ENCODE results near the gene TOM1L2.
"Not testable (repeated sequence)": the region's sequence is repeated elsewhere in the genome, so short reads cannot be mapped to it uniquely, and the experiment has no call there.

The TOM1L2 gene

GRCh38 chr17:17810895-17811248, 161.3 kb downstream of the TOM1L2 start:
- no peak overlapping the region for H3K4me3 ChIP-seq (ENCODE audit: low read depth, low read length)
- no peak for DNase-seq (ENCODE audit: low read depth)
- no peak for TF ChIP-seq CTCF (IDR thresholded peaks at IDR 0.05; ENCODE audit: insufficient read depth, low read depth, low read length, missing control alignments)

- no peak for TF ChIP-seq CTCF (IDR thresholded peaks at IDR 0.05; ENCODE audit: insufficient read depth, low read depth, low read length, missing control alignments)
- no peak for DNase-seq (ENCODE audit: low read depth)
- no peak overlapping the region for H3K4me3 ChIP-seq (ENCODE audit: low read depth, low read length)
Measured at GRCh38 chr17:17810084-17810894, 161.9 kb downstream of the TOM1L2 start.

GRCh38 chr17:17809531-17810083, 162.6 kb downstream of the TOM1L2 start:
- no peak for DNase-seq (ENCODE audit: low read depth)
- no peak overlapping the region for H3K4me3 ChIP-seq (ENCODE audit: low read depth, low read length)
- TF ChIP-seq CTCF (IDR thresholded peaks at IDR 0.05; ENCODE audit: insufficient read depth, low read depth, low read length, missing control alignments) = no peak

- no peak overlapping the region for H3K4me3 ChIP-seq (ENCODE audit: low read depth, low read length)
- peak; percentile 81 for DNase-seq (ENCODE audit: low read depth)
- no peak for TF ChIP-seq CTCF (IDR thresholded peaks at IDR 0.05; ENCODE audit: insufficient read depth, low read depth, low read length, missing control alignments)
Measured at GRCh38 chr17:17808706-17809432, 163.3 kb downstream of the TOM1L2 start.

GRCh38 chr17:17808200-17808599, 164.0 kb downstream of the TOM1L2 start:
- DNase-seq (ENCODE audit: low read depth); H3K4me3 ChIP-seq (ENCODE audit: low read depth, low read length): not testable (repeated sequence)

GRCh38 chr17:17807440-17807839, 164.8 kb downstream of the TOM1L2 start:
- DNase-seq (ENCODE audit: low read depth) = no peak
- no peak for TF ChIP-seq CTCF (IDR thresholded peaks at IDR 0.05; ENCODE audit: insufficient read depth, low read depth, low read length, missing control alignments)
- no peak overlapping the region for H3K4me3 ChIP-seq (ENCODE audit: low read depth, low read length)

GRCh38 chr17:17806611-17807274, 165.5 kb downstream of the TOM1L2 start:
- no peak for DNase-seq (ENCODE audit: low read depth)
- H3K4me3 ChIP-seq (ENCODE audit: low read depth, low read length) = no peak overlapping the region

More at GRCh38 chr17:17806611-17807274, 165.5 kb downstream of the TOM1L2 start:
- no peak for TF ChIP-seq CTCF (IDR thresholded peaks at IDR 0.05; ENCODE audit: insufficient read depth, low read depth, low read length, missing control alignments)
